CD4-positive, alpha-beta T cell treated with Interleukin-6 at 100 ng/mL for 8 hours (primary cell): ENCODE measurements around the gene TMEM30B.

Experiments used
- DNase-seq: peaks from one replicate; pipeline ENCODE4 v3.0.0-alpha.2; 2020; ENCODE audit warnings: mixed read lengths, low spot score

The TMEM30B gene

DNA sequence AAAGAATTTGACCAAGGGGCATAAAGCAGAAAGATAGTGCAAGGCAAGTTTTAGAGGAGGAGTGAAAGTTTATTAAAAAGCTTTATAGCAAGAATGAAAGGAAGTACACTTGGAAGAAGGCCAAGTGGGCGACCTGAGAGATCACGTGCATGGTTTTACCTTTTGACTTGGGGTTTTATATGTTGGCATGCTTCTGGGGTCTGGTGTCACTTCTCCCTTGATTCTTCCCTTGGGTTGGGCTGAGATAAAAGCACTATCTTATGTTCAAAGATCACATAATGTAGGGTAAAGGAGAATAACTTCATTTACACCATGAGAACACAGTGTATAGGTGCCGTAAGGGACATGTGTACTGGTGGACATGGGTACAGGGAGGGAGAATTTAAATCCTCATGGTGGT is 17.7 kb upstream of the TMEM30B start:
- peak; percentile 43 for DNase-seq

DNA sequence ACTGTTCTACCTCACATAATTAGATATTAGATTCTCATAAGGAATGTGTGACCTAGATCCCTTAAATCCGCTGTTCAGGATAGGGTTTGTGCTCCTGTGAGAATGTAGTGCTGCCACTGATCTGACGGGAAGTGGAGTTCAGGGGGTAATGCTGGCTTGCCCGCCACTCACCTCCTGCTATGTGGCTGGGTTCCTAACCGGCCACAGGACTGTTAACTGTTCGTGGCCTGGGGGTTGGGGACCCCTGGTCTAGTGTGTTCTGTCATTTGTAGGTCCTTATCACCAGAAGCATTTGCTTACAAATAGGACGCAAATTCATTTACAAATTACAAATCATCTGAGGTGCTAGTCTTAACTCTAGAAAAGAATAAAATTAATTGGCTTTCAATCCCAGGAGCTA is 16.4 kb upstream of the TMEM30B start:
- DNase-seq = no peak

DNA sequence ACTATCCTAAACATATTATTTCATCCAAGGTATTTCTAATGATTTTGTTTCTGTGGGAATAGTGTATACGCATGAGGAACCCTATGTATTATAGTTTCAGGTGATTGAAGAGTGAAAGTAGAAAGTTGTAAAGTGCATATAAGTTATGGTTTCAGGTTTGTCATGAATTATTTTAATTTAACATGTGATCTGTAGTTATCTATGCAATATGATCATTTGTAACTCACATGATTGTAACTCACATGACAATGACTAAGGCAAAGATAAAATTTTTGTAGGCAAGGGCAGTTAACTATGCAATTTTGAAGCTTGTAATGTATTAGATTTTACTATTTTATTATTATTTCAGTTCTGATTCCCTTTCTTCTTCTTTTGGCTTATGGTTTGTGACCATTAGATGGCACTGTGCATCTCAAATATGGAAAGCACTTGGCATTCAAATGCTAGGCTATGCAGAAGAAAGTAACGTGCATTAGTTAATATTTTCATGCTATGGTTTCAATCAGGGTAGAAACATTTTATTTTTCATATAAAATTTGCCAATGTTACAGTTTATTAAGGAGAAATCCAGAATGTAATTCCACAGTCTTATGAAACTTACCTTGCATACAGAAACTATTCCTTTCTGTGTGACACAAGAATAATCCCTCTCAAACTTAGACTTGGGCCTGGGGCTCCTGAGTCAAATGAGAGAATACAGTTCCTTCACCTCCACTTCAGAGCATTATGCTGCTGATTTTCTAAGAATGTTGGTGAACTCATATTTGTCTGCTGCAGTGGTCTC is 15.8 kb upstream of the TMEM30B start:
- peak; percentile 61 for DNase-seq

DNA sequence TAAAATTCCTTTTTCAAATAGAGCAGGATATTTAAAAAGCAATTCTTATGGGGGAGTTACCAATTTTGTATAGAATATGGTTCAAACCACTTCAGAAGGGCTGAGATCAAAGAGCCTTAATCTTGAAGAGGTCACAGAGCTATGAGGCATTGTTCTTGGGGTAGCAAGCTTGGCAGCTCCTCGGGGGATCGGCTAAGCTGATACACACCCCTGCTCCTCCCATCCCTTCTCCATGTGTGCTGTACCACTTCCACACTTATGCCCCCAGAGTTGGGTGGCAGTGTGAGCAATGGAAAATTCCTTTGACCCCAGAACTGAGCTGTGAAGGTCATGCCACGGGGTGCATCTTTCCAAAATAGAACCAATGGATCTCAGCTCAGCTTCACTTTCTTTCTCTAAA is 15.0 kb upstream of the TMEM30B start:
- no peak for DNase-seq

DNA sequence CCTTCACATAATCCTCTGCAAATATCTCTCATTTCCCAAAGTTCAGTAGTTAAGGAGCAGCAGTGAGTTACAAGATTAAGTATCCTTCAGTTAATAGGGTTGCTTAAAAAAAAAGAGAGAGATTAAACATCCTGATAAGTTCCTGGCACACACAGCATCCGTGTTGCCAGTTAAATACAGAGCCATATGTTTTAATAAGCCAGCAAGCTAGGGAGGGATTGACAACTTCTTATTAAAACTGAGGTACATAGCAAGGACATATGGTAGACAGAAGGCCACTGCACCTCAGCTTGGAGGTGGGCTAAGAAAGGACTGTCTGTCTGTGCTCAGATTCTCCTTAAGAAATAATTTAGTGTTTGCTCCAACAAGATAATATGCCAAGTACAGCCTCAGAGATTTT is 9.6 kb upstream of the TMEM30B start:
- DNase-seq = no peak

DNA sequence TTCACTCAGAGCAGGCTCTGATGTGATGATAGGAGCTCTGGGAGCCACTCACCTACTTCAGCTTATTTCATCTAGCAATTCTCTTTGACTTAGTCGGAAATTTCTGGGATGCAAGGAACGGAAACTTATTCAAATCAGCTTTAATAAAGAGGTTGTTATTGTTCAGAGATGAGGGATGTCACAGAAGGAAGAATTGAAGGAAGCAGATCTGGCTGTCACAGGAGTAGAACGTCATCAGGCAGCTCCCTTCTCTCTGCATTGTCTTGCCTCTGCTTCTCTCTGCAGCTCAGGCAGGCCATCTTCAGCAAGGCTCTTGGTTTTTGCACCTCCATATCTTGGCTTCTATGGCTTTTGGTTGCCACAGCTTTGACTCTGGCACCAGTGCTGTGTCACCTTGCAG is 7.6 kb upstream of the TMEM30B start:
- DNase-seq = no peak

DNA sequence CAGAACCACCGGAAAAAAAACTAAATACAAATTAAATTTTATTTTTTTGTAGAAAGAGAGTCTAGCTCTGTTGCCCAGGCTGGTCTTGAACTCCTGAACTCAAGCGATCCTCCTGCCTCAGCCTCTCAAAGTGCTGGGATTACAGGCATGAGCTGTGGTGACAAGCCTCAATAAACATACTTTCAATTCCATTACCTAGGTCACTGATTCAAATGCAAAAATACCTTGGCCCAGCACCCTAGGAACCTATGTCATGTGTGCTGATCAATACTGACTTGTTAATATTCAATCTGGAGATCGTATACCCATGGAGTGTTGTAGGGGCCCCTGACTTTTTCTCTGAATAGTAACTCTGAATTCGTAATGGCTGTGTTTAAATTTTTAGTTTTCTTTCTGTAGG is 7.1 kb upstream of the TMEM30B start:
- DNase-seq = no peak

DNA sequence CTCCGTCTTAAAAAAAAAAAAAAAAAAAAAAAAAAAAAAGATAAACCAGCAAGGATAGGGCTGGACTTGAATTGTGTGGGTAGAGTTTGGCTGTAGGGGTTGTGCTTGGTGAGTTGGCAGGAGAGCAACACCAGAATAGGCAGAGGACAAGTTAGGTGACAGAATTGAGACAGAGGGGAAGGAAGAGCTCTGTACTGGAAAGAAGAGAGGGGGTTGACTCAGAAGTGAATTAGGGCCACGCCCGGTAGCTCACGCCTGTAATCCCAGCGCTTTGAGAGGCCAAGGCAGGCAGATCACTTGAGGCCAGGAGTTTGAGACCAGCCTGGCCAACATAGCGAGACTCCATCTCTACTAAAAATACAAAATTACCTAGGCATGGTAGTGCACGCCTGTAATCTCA is 6.1 kb upstream of the TMEM30B start:
- no peak for DNase-seq

DNA sequence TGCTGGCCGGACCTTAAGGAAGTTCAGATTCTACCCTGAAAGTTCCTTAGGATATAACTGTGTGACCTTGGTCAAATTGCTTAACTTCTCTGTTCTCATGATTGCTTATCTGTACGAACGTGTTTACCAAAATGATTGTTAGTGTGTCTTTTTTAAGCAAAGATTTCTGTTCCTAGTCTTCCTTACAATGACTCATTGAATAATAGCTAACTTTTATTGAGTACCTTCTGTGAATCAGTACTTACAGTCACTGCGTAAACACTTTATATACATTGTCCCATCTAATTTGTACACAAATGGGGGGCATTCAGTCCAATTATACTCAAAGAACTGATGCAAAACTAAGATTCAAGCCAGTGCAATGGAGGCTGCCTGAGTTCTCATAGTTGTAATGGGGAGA is 4.2 kb upstream of the TMEM30B start:
- no peak for DNase-seq

DNA sequence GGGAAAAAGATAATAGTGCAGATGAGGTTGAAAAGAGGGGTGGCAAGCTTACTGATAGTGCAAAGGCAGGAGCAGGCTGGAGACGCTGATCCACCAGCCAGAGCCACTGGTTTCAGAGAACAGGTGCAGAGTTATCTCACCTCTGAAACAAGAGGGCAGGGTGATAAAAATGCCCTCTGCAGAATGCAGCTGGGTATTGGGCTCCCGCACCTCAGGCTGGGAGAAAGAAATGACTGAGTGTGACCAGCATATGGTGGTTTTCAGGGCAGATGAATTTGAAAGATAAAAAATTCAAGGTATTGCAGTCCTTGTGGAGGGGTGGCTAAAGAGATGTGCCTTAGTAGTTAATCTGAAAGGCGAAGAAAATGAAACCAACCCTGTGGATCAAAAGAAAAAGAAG is 2.9 kb upstream of the TMEM30B start:
- no peak for DNase-seq

DNA sequence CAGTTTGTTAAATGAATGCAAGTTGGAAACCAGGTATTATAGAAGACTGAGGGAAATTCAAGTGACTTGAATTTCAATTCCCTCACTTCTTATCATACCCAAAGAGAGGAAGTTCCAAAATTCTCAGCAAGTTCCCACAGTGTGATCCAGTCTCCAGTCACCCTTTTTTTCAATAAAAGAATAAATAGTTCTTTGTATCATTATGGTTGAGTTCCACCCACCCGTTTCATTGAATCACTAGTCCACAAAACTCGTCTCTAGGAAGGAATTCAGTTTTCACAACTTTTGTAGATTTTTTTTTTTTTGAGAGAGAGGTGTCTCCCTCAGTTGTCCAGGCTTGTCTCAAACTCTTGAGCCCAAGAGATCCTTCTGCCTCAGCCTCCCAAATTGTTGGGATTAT is 1.6 kb upstream of the TMEM30B start:
- no peak for DNase-seq

DNA sequence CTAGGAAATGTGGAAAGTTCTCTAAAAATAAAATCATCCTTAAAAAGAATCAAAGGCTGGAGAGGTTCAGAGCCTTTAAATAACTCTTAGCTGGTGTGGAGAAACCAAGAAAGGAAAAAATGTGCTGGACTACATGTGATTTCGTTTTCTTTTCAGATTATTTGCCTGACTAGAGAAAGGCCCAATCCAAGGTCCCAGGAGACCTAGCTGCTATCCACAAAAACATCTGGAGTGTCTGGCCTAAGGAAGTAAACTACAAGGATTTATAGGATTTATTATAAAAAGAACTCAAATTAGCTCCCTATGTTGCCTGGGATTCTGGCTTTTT is 774 bp upstream of the TMEM30B start:
- no peak for DNase-seq

DNA sequence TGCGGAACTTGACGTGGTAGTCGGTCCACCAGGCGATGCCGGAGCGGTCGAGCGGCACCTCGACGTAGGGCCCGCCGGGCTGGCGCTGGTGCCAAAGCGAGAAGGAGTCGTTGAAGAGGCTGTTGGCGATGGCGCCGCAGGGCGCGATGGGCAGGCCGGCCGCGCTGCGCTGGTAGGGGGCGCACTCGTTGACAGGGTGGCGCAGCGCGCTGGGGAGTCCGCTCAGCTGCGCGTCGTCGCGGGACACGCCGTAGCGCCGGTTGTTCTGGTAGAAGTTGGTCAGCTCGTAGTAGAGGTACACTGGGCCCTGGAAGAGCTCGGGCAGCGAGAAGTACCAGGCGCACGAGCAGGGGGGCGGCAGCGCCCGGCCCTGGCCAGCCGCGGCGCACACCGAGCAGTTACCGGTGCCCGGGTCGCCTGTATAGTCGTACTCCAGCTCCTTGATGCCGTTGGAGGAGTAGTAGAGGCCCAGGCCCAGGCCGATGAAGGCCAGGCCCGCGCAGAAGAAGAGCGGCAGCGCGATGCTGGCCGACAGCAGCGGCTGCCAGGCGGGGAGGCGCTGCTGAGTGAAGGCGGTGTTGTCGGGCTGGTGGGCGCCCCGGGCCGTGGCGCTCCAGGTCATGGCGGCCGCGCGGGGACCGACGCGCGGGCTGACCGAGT is 482 bp downstream of the TMEM30B start:
- DNase-seq = peak; percentile 71

DNA sequence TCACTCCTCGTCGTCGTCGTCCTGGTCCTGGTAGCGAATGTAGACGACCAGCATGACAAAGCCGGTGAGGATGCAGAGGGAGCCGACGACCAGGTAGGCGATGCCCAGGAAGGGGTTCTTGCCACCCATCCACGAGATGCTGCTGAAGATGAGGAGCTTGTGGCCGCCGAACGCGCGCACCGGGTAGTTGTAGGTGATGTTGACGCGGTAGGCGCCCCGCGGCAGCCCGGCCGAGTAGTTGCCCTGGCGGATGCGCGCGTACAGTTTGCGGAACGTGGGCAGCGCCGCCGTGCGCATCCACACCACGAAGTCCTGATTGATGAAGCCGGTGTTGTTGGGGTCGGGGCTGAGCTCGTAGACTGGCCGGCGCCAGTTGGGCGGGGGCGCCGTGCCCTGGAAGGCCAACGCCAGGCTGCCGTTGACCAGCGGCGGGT is 1.0 kb downstream of the TMEM30B start:
- peak; percentile 22 for DNase-seq

DNA sequence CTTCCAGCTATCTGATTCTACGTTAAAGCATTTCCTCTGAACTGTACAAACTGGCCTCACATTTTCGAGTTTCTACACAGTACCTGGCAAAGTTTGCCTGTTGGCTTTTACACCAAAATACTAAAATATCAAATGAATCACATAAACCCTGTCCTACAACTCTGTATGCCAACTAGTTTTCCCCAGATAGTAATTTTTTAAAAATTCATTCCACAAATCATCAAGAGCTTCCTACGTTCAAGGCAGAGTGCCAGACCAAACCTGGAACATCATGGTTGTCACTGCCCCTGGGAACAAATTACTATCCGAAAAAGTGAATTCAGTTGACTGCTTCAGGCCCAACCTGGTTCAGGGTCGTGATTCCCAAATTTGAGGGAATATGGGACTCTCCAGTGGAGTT is 2.1 kb downstream of the TMEM30B start:
- no peak for DNase-seq

DNA sequence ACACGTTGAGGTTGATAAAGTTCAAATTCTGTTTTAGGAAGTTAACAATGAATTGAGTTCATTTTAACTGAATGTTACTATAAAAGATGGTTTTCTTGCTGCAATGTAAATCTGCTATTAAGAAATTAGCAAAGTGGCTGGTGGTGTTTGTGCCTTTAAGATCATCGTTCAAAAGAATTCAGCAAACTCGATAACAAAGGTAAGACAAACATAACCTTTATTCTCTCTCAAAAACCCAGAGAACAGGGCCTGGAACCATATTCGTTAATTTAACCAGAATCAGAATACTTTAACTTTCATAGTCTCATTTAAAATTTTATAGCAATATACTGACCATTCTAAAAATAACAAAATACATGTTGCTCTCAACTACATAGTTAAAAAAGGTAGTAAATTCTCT is 3.4 kb downstream of the TMEM30B start:
- no peak for DNase-seq

DNA sequence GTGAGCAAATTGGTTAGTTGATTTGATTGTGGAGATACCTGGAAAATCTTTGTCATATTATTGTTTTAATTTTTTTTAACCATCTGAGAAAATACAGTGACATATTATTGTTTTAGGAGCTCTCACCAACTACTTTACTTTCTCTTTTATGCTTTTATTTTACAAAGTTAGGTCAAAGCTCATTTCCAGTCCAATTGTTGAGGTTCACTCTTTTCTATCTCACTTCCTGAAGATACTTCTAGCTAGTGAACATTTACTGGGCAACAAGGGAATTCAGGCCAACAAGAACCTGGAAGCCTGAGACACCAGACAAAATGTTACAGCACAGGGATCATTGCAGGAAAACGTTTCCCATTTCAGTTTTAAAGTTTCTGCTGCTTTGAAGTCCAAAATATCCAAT is 3.9 kb downstream of the TMEM30B start:
- no peak for DNase-seq

DNA sequence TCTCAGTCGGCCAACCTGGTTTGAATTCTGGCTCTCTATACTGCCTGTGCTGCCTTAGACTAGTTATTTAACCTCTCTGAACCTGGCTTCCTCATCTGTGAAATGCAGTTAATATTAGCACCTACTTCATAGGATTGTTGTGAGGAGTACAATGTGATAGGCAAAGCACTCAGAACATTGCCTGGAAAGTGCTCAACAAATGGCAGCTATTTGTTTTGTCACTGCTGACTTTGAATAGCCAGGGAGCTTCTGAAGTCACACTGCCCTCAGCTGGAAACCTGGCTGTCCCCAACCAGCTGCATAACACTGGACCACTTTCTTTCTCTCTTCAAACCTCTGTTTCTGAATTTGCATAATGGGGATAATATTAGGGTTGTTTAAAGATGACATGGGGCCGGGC is 9.6 kb downstream of the TMEM30B start:
- no peak for DNase-seq

DNA sequence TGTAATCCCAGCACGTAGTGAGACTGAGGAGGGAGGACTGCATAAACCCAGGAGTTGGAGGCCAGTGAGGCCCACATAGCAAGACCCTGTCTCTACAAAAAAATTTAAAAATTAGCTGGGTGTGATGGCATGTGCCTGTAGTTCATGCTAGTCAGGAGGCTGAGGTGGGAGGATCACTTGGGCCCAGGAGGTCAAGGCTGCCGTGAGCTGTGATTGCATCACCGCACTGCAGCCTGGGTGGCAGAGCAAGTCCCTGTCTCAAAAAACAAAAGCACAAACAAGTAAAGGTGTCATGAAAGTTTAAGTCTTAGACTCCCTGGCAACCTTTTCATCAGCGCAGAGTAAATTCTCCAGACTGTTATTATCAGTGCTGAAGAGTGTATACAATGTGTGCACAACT is 10.4 kb downstream of the TMEM30B start:
- DNase-seq = no peak

DNA sequence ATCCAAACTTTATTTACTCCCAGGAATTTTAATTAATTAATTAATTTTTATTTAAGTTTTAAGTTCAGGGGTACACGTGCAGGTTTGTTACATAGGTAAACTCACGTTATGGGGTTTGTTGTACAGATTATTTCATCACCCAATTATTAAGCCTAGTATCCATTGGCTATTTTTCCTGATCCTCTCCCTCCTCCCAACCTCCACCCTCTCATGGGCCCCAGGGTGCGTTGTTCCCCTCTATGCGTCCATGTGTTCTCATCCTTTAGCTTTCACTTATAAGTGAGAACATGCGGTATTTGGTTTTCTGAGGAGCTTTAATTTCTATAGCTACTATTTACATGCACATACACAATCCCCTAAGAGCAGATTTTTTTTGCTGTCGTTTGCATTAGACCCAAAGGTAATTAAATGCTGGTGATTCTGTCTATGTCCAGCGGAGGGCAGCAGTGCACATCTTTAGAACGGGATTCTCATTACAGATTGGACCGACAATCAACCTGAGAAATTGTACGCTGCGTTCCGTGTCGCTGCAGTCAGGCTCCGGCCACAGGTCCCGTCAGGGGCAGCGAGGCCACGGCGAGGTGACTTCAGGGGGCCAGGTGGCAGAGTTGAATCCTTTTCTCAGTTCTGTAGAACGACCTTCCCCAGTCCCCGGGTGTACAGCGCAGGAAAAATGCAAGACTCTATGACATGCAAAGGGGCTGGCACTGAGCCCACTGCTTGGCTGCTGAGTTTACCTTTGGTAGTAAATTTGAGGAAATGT is 11.6 kb downstream of the TMEM30B start:
- DNase-seq = peak; percentile 72

DNA sequence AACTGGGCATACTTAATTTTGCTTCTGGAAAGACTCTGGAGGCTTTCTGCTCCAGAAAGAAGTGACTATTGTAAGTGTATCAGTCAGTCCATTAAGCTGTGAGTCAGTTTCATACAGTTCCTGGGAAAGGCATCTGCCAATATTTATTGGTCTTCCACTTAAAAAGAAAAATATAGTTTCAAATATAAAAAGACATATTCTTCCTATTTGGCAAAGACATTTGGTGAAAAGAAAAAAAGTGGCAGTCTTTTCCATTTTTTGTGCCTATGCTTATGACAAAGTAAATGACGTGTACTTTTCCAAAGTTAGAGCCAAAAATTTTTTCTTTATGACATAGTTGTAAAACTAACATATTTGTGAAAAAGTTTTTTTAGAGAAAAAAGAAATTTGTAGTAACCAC is 12.3 kb downstream of the TMEM30B start:
- no peak for DNase-seq

DNA sequence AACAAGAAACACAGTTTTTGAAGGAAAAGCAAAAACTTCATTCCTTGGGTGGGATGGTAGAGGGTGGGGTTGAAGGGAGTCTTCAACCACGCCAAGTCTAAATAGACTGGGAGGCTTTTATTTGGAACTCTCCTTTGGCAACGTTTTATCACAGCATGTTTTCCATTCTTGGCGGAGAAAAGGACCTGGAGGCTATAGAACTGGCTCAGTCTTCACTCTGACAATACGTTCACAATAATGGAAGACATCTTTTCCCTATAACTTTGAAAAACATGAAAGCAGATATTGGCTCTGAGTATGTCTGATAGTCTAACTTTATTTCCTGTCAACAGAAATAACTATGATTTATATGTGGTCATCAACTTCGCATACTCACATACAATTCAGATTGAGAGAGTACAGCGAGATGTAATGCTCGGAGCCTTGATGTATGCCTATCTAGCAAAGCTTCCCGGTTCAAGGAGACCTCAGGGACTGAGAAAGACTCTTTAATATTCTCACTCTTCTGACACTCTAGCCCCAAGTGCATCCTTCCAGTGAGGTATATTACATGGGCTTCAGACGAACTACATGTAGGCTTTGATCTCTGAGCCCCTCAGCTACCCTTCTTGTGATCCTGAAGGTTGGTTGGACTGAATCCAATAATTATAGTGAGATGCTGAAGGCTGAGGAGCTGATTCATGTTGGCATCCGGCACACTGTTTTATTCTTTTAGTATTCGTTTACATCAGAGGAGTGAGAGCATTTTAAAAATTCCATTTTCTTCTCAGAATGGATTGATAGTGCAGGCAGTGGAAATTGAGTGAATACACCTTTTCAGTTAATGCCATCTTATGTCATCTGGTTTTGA is 14.0 kb downstream of the TMEM30B start:
- DNase-seq = no peak
